ENCODE measurements around the gene PPP2R5B. TPM values are rescaled to one million over a fixed set of nuclear protein-coding genes. Genes with fewer than 3 reads are reported as not detected.
A peak's percentile ranks its signal among the peaks of the same experiment; 100 is the strongest.

The PPP2R5B gene
- total and polyA plus RNA-seq, 9 of the 15 experiments (the other 6 are each of a cell fraction or from before 2014, with no cell fraction given), result 0.10 to 7.8 (median 3.3) TPM

DNA sequence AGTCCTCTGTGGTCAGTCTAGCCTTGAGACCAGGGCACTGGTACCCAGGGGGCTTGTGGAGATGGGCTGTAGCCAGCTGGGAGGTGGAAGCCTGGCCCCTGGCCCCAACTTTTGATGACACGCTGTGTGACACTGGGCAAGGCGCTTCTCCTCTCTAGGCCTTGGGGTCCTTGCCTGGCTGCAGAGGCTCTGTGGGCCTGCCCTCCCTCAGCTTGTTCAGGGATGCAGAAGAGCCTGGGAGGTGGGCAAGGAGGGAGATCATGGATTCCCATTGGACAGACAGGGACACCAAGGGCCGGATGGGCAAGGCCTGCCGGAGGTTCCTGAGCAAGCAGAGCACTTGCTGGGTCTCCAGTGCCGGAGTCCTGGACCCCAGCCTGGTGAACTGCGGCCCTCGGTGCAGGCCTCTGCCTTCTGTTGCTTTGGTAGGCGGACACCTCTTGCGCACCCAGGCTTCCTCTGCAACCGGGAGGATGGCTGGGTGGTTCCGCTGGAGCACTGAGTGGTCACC, 1.3 kb upstream of the PPP2R5B start:
- Histone ChIP-seq H3K36me3 (ENCODE audit: control insufficient read depth, insufficient read depth, low read length) (no peaks in the 10 kb centered on the region), H3K4me3 (no peak overlapping the region), H3K9me3 (replicated peaks; ENCODE audit: control insufficient read depth, insufficient read depth, low read depth, low read length) (no peaks in the 10 kb centered on the region), H3K4me2 (ENCODE audit: insufficient read depth, low read length) (peak overlapping the region; percentile 94), H2AFZ (ENCODE audit: low read depth, low read length) (peak overlapping the region; percentile 98), H3K9ac (ENCODE audit: insufficient read depth in 1 of 2, low read depth in 2 of 2, low read length in 2 of 2) (peak overlapping the region; percentile 87 to 96; a peak in 3 of 4 replicates), H3K27ac (ENCODE audit: extremely low read depth, low read depth, low read length) (no peak overlapping the region), H3K4me1 (replicated peaks in 1 of 2; ENCODE audit: control insufficient read depth in 2 of 2, insufficient read depth in 2 of 2, low read length in 2 of 2) (peaks cover 20 to 49% of the 10 kb centered on the region in 2 experiments; a peak in 4 of 5 replicates), H3K79me2 (ENCODE audit: control insufficient read depth, insufficient read depth, low read length) (no peaks in the 10 kb centered on the region; the same call in 1 of the 3 replicates), H3K9me1 (ENCODE audit: control insufficient read depth, insufficient read depth, low read length) (no peaks in the 10 kb centered on the region), H4K20me1 (replicated peaks; ENCODE audit: control insufficient read depth, insufficient read depth, low read length) (no peaks in the 10 kb centered on the region), H3K27me3 (ENCODE audit: control insufficient read depth in 2 of 2, insufficient read depth in 2 of 2, low read length in 2 of 2) (no peaks in the 10 kb centered on the region)
- TF ChIP-seq L3MBTL2 (IDR thresholded peaks at IDR 0.05) (no peak), NFYB (IDR thresholded peaks at IDR 0.05; ENCODE audit: extremely low read depth, insufficient read length) (no peak), ZFX (CRISPR knock-in tag; IDR thresholded peaks at IDR 0.05) (peak; percentile 21; the same call in 1 of the 2 replicates)
- ATAC-seq (no peak), FAIRE-seq (no peak), DNase-seq (ENCODE audit: extremely low read depth in 1 of 4, low spot score in 3 of 4) (no peak)
- no TSS peak for BruUV-seq (replicated peaks)
- in situ Hi-C loops (cut with MboI), result no loop called here
- WGBS (ENCODE audit: insufficient coverage, low coverage, missing lambda C conversion rate), result 76% methylated on average over 11 of the region's 11 CpGs
- intact Hi-C loops (cut with micrococcal nuclease), result no loop called here
- ChIA-PET POLR2A (interaction anchor here (0.5 to 2.6 kb wide), 5 partner anchors 10 to 244 kb away, joined by 3 to 14 read pairs (median 3); no protein-coding TSS in a partner anchor), CTCF (ENCODE audit: low intra/inter-chr PET ratio) (no interaction called here)

DNA sequence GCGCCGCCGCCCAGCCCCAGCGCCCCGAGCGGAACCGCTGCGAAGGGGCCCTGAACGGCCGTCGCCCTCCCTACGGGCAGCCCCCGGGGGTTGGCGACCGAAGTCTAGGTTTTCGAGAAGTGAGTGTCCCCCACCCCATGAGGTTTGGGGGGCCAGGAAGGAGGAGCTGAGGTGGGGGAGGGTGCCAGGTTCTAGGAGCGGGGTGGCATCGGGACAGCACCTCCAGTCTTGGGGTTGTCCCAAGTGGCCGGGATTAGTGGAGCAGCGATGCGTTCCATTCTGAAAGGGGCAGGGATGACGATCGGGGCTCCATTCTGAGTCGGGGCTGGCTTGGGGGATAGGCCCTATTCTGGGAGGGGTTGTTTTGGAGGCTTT, 408 bp downstream of the PPP2R5B start:
- in situ Hi-C loops (cut with MboI), result no loop called here
- TF ChIP-seq FOXJ3 (CRISPR knock-in tag; IDR thresholded peaks at IDR 0.05) (no peak), KDM2B (CRISPR knock-in tag; IDR thresholded peaks at IDR 0.05) (0 out of 2 replicates have a peak, but pooled peaks have one; percentile 2), DDX20 (tag; IDR thresholded peaks at IDR 0.05; ENCODE audit: low read depth) (no peak), FIP1L1 (IDR thresholded peaks at IDR 0.05; ENCODE audit: low read depth, low read length, poor library complexity, severe bottlenecking) (no peak), ZNF431 (CRISPR knock-in tag; IDR thresholded peaks at IDR 0.05) (no peak), POLR2G (IDR thresholded peaks at IDR 0.05; ENCODE audit: low read depth, low read length) (peak; percentile 9; the same call in 1 of the 2 replicates), KLF6 (CRISPR knock-in tag; IDR thresholded peaks at IDR 0.05; ENCODE audit: borderline replicate concordance) (no peak)
- TF ChIP-seq, protein P1, sequence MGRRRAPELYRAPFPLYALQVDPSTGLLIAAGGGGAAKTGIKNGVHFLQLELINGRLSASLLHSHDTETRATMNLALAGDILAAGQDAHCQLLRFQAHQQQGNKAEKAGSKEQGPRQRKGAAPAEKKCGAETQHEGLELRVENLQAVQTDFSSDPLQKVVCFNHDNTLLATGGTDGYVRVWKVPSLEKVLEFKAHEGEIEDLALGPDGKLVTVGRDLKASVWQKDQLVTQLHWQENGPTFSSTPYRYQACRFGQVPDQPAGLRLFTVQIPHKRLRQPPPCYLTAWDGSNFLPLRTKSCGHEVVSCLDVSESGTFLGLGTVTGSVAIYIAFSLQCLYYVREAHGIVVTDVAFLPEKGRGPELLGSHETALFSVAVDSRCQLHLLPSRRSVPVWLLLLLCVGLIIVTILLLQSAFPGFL (CRISPR knock-in tag; IDR thresholded peaks at IDR 0.05), result no peak
- TF ChIP-seq, protein P2, sequence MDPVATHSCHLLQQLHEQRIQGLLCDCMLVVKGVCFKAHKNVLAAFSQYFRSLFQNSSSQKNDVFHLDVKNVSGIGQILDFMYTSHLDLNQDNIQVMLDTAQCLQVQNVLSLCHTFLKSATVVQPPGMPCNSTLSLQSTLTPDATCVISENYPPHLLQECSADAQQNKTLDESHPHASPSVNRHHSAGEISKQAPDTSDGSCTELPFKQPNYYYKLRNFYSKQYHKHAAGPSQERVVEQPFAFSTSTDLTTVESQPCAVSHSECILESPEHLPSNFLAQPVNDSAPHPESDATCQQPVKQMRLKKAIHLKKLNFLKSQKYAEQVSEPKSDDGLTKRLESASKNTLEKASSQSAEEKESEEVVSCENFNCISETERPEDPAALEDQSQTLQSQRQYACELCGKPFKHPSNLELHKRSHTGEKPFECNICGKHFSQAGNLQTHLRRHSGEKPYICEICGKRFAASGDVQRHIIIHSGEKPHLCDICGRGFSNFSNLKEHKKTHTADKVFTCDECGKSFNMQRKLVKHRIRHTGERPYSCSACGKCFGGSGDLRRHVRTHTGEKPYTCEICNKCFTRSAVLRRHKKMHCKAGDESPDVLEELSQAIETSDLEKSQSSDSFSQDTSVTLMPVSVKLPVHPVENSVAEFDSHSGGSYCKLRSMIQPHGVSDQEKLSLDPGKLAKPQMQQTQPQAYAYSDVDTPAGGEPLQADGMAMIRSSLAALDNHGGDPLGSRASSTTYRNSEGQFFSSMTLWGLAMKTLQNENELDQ (CRISPR knock-in tag; IDR thresholded peaks at IDR 0.05; ENCODE audit: borderline replicate concordance), result no peak

More for the DNA sequence above, 408 bp downstream of the PPP2R5B start:
- no peaks in the 10 kb centered on the region for H3K79me2 ChIP-seq (ENCODE audit: control insufficient read depth, insufficient read depth, low read length)
- H3K4me1 ChIP-seq (replicated peaks in 1 of 2; ENCODE audit: control insufficient read depth in 2 of 2, insufficient read depth in 2 of 2, low read length in 2 of 2), result peaks cover 14 to 41% of the 10 kb centered on the region in 2 experiments; a peak in 4 of 5 replicates
- no peaks in the 10 kb centered on the region for H4K20me1 ChIP-seq (replicated peaks; ENCODE audit: control insufficient read depth, insufficient read depth, low read length)
- peak overlapping the region; percentile 87 to 96 for H3K9ac ChIP-seq (ENCODE audit: insufficient read depth in 1 of 2, low read depth in 2 of 2, low read length in 2 of 2)
- ChIA-PET POLR2A (interaction anchor here (0.7 to 2.6 kb wide), 5 partner anchors 9 to 574 kb away, joined by 3 to 14 read pairs (median 3); partner anchors contain the start of gene MALAT1), CTCF (ENCODE audit: low intra/inter-chr PET ratio) (interaction anchor here (0.7 kb wide), 1 partner anchor 59 kb away, joined by 4 read pairs; no protein-coding TSS in a partner anchor)
- DNase-seq (ENCODE audit: extremely low read depth in 1 of 4, low spot score in 3 of 4) (peak in 2 of 4 experiments; percentile 55 to 64), ATAC-seq (no peak), FAIRE-seq (no peak)
- WGBS (ENCODE audit: insufficient coverage, low coverage, missing lambda C conversion rate), result 5% methylated on average over 21 of the region's 24 CpGs
- intact Hi-C loops (cut with micrococcal nuclease), result loop anchor here (2.0 kb wide), 1 partner anchor 72 kb away; the partner anchor contains the start of gene BATF2
- H3K36me3 ChIP-seq (ENCODE audit: control insufficient read depth, insufficient read depth, low read length), result no peaks in the 10 kb centered on the region
- peak overlapping the region; percentile 60 for H3K4me3 ChIP-seq
- no TSS peak for BruUV-seq (replicated peaks)
- no peaks in the 10 kb centered on the region for H3K9me1 ChIP-seq (ENCODE audit: control insufficient read depth, insufficient read depth, low read length)
- H3K9me3 ChIP-seq (replicated peaks; ENCODE audit: control insufficient read depth, insufficient read depth, low read depth, low read length), result no peaks in the 10 kb centered on the region
- no peaks in the 10 kb centered on the region for H3K27me3 ChIP-seq (ENCODE audit: control insufficient read depth in 2 of 2, insufficient read depth in 2 of 2, low read length in 2 of 2)
- H3K4me2 ChIP-seq (ENCODE audit: insufficient read depth, low read length), result peak overlapping the region; percentile 94
- peak overlapping the region; percentile 94; the same call in 2 of the 3 replicates for H3K27ac ChIP-seq (ENCODE audit: extremely low read depth, low read depth, low read length)
- peak overlapping the region; percentile 98 for H2AFZ ChIP-seq (ENCODE audit: low read depth, low read length)
